Stimulated activated CD4-positive, alpha-beta T cell treated with anti-CD3 and anti-CD28 coated beads, Interleukin-15, amount 100 ng/mL, for 24 hours (primary cell): ENCODE measurements around the gene STK32A.

ENCODE experiments used
- DNase-seq: peaks from one replicate; pipeline ENCODE4 v3.0.0-alpha.2; 2020

Gene STK32A

DNA sequence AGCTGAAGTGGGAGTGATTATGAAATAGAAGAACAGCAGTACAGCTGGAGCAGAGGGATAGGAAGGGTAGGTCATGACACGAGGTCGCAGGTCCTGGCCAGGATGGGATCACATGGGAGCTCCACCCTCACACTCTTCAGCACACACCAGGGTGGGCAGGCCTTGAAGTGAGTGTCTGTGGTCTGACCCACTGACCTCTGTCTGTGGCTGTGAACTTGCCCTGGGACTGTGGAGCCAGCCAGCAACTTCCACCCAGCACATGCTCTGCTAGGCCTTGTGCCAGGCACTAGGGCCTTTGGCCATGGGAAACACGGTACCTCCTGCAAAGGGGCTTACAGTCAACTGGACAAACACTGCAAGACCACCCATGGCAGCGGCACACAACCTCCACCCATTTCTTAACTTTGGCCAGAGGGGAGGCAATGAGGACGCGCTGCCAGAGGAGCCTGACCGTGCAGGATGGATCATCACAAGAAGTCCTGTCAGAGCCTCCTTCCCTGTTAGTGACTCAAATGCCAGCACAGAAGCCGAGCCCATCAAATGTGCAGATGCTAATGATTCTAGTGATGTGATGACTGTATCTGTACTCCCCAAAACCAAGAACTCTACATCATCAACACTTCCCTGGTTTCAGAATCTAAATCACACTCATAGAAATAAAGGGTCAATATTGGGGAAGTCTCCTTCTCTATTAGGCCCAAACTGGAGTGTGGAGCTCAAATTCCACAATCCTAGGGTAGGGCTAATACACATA is 161.4 kb downstream of the STK32A start:
- no peak for DNase-seq

DNA sequence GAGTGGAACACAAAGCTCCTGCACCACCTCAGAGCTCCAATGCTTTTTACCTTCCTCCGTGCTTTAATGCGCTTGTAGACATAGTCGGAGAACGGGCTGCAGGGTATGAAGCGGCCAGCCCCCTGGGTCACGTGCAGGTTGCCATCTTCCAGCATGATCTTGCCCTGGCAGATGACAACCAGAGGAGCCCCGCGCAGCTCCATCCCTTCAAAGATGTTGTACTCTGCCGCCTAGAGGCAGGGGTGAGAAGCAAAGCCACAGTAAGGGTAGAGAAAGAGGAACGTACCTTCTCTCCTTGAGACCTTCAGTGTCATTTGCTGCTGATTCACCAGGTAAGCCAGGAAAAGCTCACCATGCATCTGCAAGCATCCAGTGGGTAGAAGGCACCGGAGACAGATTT is 162.8 kb downstream of the STK32A start:
- no peak for DNase-seq

DNA sequence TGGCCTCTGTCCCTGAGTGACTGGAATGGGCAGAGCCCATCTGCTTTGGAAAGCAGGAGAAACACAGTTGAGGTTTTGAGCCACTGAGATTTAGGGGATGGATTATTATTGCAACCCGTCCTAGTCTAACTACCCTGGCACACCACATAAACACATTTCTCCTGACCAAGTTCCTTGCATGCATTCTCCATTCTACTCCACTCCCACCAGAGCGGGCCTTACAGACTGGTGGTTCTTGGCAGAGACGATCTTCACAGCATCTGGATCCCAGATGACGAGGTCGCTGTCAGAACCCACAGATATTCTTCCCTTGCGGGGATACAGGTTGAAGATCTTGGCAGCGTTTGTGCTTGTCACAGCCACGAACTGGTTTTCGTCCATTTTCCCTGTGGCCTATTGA is 164.0 kb downstream of the STK32A start:
- DNase-seq: no peak

DNA sequence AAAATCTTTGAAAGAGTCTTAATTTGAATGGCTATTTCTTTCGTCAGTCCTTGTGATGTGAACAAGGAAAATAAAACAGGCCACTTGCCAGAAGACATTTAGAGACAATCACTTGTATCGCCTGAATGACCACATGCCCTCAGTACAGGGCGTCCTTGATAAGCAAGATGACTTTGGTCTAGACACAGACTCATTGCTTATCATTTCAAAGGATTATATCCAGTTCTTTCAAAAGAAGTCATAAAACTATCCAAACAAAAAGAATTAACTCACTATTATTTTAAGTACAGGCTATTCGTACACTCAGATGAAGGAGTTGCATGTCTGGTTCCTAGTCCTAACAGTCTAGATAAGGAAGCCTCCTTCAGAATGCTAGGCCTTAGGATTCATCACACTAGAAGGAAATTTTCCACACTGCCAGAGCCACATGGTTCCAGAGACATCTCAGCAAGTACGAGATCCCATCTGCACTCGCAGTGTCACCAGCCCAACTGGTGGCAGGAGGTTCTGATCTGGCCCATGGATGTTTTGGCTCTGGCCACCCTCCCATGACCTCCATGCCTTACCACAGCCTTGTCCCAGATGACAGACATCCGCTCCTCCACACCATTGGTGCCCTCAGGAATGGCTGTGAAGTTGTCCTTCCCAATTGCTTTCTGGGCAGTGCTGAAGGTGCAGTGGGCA is 165.4 kb downstream of the STK32A start:
- no peak for DNase-seq

DNA sequence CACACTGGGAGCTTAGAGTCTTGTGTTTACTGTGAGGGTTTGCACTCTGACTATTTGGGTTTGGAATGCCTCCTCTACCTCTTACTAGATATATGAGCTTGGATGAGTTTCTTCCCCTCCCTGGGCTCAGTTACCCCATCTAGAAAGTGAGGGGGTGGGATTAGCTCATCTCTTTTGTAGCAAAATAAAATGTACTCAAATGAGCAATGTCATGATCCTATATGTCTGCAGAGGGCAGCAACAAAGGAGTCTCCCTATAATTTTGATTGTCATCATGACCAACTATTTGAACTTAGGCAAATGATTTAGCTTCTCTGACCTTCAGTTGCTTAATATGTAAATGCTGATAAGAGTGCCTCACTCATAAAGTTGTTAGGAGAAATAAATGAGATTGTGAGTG is 166.1 kb downstream of the STK32A start:
- DNase-seq: no peak

DNA sequence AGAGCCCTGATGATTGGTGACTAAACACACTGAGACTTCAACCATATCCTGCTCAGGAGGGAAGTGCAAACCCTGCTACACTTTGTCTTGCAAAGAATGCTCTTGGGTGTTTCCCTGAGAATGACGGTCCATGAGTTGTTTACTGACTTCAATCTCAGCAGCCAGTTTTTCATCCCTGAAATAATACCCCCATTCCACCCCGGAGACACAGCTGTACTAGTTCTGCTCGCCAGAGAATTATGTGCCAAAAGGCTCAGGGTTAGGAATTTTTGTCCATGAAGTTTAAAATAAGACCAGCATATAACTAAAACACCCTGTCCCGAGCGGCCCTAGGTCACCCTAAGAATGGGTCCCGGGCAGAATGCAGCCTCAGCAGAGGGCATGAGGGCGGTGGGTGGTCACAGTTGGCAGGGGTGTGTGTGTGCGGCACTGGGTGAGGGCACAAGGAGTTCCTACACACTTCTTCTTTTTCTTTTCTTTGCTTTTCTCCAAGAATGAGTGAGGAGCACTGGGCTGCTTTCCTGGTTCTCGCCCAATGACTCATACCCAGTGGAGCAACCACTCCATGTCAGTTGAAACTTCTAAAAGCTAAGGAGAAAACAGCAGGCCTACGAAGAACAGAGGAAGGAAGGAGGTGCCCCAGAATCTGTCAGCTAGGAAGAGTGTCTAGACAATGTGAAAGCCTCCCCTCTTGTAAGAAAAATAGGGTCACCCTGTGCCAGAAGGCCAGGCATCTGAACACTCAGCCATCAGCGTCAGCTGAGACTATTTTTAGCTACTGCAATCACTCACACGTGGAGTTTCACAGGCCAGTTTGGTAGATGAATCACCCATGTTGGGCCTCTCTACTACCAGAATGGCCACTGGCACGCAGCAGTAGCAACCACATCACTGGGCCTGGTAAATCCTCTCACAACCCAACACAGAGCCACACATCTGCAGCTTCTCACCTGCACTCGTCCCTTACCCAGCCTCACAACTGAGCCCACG is 169.1 kb downstream of the STK32A start:
- no peak for DNase-seq

DNA sequence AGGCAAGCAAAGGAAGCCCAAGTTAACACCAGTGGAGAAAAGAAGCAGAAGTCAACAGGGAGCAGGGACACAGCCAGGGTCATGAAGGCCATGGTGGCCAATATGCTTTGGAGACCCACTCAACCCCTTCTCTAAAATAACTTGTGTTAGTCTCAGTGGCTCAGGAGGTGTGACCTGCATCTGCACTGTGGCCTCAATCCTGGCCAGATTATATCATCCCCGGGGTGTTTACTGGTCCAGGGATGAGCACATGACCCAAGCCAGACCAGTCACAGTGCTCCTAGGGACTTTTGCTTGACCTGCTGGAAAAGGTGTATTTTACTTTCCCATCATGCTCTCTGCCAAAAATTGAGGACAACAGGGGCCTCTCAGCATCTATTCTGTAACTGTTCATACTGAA is 169.9 kb downstream of the STK32A start:
- DNase-seq: no peak

DNA sequence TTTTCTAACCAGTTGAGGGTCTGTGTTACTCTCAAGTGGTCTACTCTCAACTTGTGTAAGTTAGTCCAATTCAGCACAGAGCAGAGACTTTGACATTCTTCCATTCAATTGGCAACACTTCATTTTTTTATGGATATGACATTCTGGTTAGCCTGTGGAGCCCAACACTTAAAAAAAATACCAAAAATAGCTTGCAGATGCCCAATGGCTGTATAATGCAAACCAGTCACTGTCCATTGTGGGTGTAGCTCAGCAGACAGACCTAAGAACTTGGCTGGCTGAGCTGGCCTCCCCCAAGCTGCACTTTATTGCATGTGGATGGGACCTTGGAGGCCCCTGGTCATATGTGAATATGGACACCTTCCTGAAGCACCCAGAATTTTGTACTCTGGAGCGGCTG is 171.8 kb downstream of the STK32A start:
- no peak for DNase-seq

DNA sequence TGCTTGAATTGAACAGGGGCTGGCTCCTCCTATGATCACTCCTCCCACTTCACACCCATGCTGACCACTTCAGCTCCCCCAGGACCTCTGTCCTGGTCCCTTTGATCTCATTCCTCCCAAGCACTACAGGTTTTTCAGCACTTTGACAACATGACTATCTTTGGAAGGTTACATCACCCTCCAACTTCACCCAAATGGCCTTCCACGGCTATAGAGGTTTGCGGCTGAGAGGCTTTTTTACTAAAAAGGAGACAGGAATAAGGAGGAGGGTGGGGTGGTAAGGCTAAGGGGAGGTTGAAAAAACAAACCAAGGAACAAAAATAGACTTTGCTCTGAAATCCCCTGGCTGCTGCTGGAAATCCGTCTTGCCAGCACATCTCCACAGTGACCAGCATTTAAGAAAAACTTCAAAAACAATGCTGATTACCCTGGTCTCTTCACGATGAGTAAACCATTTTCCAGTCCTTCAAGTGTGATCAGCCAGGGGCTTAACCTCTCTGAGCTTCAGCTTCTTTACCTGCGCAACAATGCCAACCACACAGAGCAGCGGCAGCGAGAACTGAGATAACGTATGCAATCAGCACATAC is 172.4 kb downstream of the STK32A start:
- no peak for DNase-seq

DNA sequence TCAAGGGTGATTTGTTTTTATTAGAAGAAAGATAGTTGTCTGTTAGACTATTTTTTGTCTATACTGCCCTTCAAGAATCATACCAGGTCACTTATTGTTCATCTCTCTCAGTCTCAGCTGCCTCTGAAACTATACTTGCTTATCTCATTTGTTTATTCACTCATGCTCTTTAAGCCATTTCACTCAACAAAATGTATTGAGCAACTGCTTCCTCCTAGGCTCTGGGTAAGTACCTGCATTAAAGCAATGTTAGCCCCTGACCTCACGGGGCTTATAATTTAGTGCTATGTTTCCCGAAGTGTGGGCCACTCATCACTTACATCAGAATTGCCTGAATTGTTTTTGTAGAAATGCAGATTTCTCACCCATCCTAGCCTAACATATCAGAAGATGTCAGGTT is 174.2 kb downstream of the STK32A start:
- DNase-seq: no peak

DNA sequence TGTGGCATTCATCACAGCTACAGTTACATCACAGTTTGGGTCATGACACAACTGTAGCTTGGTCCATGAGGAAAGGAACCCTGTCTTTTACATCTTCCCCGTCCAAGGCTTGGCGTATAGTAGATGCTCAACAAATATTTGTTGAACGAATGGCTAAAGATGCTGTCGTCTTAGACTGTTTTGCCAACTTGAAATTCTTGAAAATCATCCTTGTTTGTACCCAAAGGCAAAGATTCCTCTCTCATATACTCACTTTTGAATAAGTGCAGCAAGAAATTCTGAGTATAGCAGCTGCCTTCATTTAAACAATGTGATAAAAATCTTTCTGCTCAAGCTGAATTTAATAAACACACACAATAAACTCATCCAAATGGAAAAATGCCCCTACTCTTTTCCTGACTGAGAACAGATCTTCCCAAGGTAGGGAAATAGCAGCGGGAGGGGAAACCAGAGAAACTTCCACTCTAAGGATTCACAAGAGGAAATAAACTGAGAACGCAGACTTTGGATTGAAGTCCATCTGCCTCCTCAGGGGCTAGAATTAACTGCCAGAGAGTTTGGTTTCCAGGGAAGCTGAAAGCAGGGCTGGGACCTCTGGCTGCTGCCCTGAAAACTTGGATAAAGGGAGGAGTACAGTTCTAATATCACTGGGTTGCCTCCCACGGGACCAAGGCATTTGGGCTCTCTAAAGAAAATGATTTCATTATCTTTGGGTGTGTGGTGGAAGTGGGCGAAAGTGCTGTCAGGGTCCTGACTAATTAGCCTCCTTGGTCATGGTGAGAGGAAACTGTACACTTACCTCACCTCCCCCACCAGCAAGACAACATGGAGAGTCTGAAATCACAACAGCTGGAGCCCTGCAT is 175.9 kb downstream of the STK32A start:
- no peak for DNase-seq

DNA sequence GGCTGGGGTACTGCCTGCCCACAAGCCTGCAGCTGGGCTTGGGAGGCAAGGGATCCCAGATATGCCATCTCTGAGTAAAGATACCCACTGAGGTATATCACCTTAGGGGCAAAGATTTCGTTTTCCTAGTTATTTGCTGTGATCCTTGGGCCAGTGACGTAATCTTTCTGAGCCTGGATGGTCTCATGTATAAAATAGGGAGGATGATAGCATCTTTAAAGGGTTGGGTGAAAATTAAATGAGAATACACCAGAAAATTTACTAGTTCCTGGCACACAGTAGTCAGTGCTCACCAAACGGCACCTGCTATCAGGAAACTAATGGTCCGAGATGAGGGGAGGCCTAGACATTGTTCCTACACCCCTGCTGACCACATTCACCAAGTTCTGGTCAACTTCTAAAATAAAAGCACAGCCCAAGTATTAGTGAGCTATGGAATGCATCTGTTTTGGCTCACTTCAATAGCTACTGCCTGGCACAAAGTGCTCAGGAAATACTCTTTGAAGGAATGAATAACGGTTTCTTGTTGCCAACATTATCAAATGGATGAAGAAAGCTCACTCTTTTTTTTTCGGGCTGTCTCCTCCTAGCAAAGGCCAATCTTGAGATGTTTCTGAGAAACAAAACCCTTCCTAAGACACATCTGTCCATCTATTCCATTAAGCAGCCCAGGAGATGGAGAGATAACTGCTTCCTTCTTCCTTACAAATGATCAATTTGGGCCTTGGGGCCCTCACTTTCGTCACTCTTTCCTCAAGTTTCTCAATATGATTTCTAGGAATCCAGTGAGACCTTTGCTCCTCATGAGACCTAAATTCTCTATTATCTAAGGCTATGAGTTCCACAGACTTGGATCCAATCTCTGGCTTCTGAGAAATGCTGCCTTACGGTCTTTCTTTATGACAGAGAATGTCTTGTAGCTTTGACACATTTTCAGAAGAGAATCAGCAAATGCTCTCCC is 176.8 kb downstream of the STK32A start:
- no peak for DNase-seq

DNA sequence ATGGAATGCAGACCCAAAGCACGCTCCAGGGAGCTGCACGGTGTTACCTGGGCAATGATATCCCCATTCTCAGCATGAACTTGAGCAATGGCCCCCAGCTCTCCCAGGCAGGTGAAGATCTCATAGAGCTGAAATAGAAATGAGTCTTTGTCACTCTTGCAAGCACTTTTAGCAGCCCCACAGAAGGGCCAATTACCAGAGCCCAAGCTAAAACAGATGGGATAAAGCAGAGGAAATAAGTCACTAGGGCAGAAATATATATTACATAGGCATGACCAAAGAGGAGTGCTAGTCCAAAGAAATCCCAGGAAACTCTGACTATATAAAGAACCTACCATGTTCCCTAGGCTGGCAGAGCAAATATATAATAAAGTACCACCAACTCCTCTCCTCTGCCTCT is 177.7 kb downstream of the STK32A start:
- DNase-seq: no peak

DNA sequence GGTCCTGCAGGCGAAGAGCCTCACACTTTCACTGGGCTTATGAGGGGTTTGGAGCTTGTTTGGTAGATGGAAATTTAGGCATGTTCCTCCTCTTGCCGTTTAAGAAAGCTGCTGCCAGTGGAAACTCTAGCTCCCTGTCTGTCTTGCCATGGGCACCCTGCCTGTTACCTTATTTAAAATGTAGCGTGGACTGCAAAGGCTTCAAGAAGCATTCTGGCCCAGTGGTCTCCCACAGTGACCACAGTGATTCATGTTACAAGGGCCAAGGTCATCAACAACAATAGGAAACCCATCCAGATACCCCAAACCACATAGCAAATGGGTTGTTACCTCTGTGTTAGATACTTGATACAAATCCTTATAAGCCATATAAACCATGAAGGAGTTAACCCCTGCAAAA is 178.4 kb downstream of the STK32A start:
- no peak for DNase-seq

DNA sequence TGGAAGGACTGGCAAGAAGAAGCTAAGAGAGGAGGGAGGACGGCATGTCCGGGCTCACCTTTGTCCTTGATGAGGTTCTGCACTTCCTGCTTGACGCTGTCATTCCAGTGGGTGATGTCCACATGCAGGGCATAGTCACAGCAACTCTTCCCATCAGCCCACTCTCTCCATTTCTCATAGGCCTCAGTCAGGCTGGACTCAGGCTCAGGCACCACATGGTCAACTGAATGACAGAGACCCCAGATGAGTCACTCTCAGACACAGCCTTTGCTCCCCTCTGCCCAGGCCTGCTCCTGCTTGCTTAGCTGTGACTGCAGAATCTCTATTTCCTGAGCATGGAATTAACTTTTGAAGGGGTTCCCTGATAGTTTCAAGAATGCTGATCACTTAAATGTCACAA is 180.8 kb downstream of the STK32A start:
- DNase-seq: no peak

DNA sequence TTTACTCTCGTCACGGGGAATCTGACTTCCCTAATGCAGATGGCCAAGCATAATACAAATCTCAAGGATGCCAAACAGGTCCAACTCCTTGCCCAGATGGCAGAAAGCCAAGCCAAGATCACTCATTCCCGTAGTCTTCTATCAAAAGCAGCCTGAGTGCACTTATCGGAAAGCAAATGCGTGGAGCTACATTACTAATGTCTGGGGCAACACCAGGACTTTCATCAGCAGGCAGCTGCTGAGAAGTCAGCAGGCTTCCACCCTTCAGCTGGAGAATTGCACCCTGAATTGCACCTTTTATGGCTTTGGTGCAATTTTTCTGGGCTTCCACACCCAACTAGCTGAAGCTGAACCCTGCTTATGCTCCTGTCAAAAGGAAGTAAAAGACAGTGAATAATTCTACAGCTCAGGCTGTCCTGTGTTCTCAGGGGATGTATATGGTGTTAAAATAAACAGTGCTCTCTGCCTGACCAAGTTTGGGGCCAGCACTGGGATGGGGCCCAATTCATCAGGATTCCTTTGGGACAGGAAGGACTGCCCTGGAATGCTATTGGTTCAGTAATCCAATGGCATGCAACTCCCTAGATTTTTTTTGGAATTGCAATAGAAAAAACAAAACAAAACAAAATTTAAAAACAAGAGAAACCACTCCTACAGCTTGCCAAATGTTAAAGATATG is 182.4 kb downstream of the STK32A start:
- DNase-seq: no peak

DNA sequence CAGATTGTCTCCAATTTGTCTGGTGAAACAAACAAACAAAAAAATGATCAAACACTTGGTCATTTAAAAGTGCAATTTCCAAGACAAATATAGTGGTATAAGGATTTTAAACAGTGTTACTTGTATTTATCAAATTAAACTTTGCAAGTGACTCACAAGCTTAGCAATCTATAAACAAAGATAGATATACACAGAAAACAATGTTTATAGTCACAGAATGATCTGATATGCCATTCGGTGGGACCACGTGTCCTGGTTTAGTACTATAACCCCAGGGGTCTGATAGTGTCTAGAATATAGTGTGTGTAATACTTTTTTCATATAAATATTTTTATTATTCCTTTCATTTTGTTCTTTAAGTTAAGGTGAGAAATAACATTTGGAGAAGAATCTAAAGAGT is 183.8 kb downstream of the STK32A start:
- DNase-seq: no peak

DNA sequence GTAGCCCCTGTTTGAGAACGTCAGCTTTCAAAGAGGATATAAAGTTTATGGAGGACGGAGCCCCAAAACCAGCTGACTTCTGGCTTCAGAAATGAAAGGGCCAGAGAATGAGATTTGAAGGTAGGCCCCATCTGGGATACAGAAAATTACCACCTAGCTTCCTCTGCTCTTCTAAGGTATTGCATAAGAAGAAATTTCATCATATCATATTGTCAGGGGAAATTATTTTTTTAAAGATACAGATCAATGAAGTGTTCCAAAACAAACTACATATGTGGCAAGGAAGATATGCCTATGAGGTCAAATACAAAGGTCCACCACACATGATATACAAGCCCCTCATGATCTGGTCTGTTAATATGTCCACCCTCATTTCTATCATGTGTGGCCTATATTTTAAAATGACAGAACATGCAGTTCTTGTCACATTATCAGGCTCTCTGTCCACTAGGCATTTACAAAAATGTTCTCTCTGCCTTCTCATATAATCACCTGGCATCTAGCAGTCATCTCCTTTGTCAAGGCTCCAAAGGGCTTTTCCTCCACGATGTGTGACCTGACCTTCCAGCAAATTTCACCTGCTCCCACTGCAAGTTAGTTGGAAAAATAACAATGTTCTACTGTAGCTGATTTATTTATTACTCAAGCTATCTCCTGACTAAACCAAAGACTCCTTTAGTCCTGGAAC is 192.0 kb downstream of the STK32A start:
- DNase-seq: no peak

DNA sequence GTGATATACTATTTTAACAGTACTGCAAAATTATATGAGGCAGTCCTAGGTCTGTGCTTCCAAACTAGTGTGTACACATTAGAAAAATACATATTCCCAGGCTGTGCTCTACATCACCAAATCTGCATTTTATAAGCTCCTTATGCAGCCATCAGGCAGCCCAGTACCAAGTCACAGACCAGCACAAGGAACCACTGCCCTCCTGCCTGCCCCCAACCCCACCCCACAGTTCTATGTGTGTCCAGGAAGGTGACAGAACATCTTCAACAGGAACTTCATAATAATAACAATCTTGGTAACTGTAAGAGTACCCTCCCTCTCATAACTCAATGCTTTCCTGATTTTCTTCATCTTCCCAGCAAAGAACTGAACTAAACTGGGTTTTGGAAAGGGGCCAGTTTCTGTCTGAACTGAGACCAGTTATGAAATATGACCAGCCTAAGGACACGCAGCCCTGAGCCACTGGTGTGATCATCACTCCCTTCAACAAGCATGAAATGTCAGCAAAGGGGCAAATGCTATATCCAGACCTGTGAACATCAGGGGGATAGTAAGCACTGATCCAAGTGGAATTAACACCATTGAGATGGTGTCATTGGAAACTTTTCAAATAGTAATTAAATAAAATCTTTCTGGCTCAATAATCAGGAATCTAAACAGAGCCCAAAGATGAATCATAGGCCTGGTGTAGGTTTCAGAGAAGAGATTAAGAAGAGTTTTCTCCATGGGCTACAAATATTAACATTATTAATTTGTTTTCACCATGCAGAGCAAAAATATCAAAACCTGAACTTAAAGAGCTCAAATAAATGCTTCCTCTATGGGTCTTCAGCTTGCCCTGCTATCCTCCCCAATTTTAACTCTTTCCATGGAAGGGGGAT is 192.9 kb downstream of the STK32A start:
- no peak for DNase-seq
